Measurements from ENCODE around the gene RMI1. TPM values are rescaled to one million over a fixed set of nuclear protein-coding genes. Genes with fewer than 3 reads are reported as not detected.

Gene RMI1
- total and polyA plus RNA-seq, 2 experiments from 2014 or later = 4.2 to 5.8 TPM

DNA sequence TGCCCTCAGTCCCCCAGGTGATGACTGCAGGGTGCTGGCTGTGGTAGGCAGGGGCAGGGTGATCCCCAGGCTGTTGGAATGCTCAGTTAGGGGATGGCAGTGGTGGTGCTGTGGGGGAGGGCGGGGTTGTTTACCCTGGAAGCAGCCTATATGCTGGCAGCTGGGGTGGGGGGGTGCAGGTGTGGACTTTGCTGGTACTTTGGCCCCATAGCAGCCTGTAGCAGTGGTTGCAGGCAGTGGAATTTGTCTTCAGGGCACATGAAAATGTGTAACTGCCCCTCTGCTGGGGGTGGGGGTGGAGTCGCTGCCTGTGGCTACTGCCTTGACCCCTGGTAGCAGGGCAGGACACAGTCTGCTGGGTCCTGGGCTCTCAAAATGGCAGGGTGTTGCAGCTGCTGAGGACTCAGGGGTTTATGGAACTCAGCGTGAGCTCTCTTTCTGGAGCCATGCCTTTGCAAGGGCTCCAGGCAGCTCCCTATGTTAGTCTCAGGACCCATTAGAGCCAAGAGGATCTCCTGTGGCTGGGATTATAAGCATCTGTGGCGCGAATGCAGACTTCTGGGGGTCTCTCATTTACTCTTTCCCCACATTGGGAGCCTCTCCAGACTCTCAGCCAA, 65.0 kb downstream of the RMI1 start:
- TF ChIP-seq CTCF (IDR thresholded peaks at IDR 0.05; ENCODE audit: poor library complexity) (no peak), EZH2phosphoT487 (IDR thresholded peaks at IDR 0.05; ENCODE audit: low read depth, severe bottlenecking, unreplicated experiment) (no peak), EZH2 (IDR thresholded peaks at IDR 0.05; ENCODE audit: borderline replicate concordance) (no peak)
- Histone ChIP-seq H4K20me1 (ENCODE audit: insufficient read depth, poor library complexity, severe bottlenecking) (no peaks in the 10 kb centered on the region), H2AFZ (no peak overlapping the region), H3K4me3 (no peak overlapping the region), H3K4me2 (no peak overlapping the region), H3K36me3 (replicated peaks; ENCODE audit: insufficient read depth, low read depth) (no peaks in the 10 kb centered on the region), H3K9me2 (replicated peaks; ENCODE audit: insufficient read depth) (no peaks in the 10 kb centered on the region), H3K79me2 (no peaks in the 10 kb centered on the region), H3K9me3 (ENCODE audit: low read depth) (no peaks in the 10 kb centered on the region), H3K27ac (no peak overlapping the region), H3K27me3 (no peaks in the 10 kb centered on the region), H3K4me1 (ENCODE audit: insufficient read depth) (no peaks in the 10 kb centered on the region)
- 83% methylated on average over 5 of the region's 5 CpGs for WGBS (ENCODE audit: low lambda C conversion rate, missing lambda C conversion rate)
- DNase-seq (ENCODE audit: low spot score) = peak; percentile 7

Small RNA genes within 50 kb of the gene (microRNA-seq; reads per million reads assigned to microRNA genes)
- gene MIR7-1 = 120 reads per million, percentile 62 among the genes with 10 or more reads in this experiment

Small RNA genes within 50 kb of the gene (small RNA-seq; reads per million reads assigned to genes)
- not detected for gene RF00019

Other genes with a start within 250 kb of the RMI1 start
- 2.0 and 5.7 TPM in 2 replicates for gene GKAP1, start 163.0 kb upstream of the RMI1 start, total RNA-seq
- gene GKAP1, start 163.0 kb upstream of the RMI1 start, polyA plus RNA-seq = 5.0 and 8.8 TPM in 2 replicates
- gene KIF27, start 59.4 kb upstream of the RMI1 start, total RNA-seq = 4.4 and 4.6 TPM in 2 replicates
- 5.1 and 6.2 TPM in 2 replicates for gene KIF27, start 59.4 kb upstream of the RMI1 start, polyA plus RNA-seq
- 579 and 581 TPM in 2 replicates for gene HNRNPK, start 590 bp upstream of the RMI1 start, total RNA-seq
- 398 and 458 TPM in 2 replicates for gene HNRNPK, start 590 bp upstream of the RMI1 start, polyA plus RNA-seq